Mononuclear cell (primary cell): ENCODE data around the gene EEF1AKMT2. TPM values are rescaled to one million over a fixed set of nuclear protein-coding genes. Genes with fewer than 3 reads are reported as not detected.
"Not testable (repeated sequence)": the region's sequence is repeated elsewhere in the genome, so short reads cannot be mapped to it uniquely, and the experiment has no call there.

ENCODE experiments used
- H3K27me3 ChIP-seq: 2 replicates; pipeline ENCODE4 v1.6.0; 2011; ENCODE audit warnings: low read length, control low read depth; ENCODE audit not compliant: insufficient read depth
- H3K4me1 ChIP-seq: 2 replicates; pipeline ENCODE4 v1.5.1; 2011; ENCODE audit warnings: mild to moderate bottlenecking, low read length, control low read depth; ENCODE audit not compliant: insufficient read depth
- H3K4me3 ChIP-seq: 2 replicates; pipeline ENCODE4 v1.5.1; 2011; ENCODE audit warnings: mild to moderate bottlenecking, low read length, moderate library complexity
- H3K9me3 ChIP-seq: 2 replicates; pipeline ENCODE4 v1.5.1; 2011; ENCODE audit warnings: low read depth, mild to moderate bottlenecking, control low read depth, low read length
- total RNA-seq: library from RNA; depleted of rRNA; stranded (reverse); fragments of >200 nt; gene quantifications from one replicate; pipeline ENCODE4 v1.2.3, GENCODE V29; 2012

Gene EEF1AKMT2
- total RNA-seq, 1 donor = 21.3 TPM

DNA sequence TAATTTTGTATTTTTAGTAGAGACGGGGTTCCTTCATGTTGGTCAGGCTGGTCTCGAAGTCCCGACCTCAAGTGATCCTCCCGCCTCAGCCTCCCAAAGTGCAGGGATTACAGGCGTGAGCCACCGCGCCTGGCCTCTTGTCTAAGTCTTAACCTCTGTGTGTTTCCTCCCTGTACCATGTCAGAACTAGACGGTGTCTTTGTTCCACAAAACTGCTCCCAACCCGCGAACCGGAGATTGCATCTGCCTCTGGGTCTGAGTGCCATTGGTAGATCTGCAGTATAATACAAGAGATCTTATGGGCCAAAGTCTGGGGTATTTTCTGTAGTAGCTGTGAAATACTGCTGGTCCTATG, 1.3 kb upstream of the EEF1AKMT2 start:
- H3K4me1 ChIP-seq = peaks cover 17% of the 10 kb centered on the region
- no peak overlapping the region for H3K4me3 ChIP-seq

DNA sequence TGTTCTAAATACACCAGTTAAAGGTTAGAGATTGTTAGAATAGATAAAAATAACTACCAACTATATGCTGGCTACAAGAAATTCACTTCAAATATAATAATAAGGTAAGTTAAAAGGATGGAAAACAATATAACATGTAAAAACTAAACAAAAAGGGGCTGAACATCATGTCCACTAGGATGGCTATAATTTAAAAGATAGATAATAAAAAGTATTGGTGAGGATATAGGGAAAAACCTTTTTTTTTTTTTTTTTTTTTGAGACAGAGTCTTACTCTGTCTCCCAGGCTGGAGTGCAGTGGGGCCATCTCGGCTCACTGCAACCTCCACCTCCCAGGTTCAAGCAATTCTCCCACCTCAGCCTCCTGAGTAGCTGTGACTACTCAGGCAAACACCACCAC, 8.8 kb downstream of the EEF1AKMT2 start:
- not testable (repeated sequence) for H3K27me3 ChIP-seq, H3K9me3 ChIP-seq, H3K4me1 ChIP-seq, H3K4me3 ChIP-seq

More for the DNA sequence above, 1.3 kb upstream of the EEF1AKMT2 start:
- H3K9me3 ChIP-seq = no peaks in the 10 kb centered on the region
- no peaks in the 10 kb centered on the region for H3K27me3 ChIP-seq

- no peaks in the 10 kb centered on the region for H3K27me3 ChIP-seq
- H3K4me3 ChIP-seq = no peak overlapping the region
- H3K4me1 ChIP-seq = no peaks in the 10 kb centered on the region
- H3K9me3 ChIP-seq = no peaks in the 10 kb centered on the region
These were observed 22.9 kb downstream of the EEF1AKMT2 start for GRCh38 chr10:124768791-124769190.

- H3K9me3 ChIP-seq = no peaks in the 10 kb centered on the region
- H3K4me3 ChIP-seq = no peak overlapping the region
- no peaks in the 10 kb centered on the region for H3K27me3 ChIP-seq
- no peaks in the 10 kb centered on the region for H3K4me1 ChIP-seq
These were observed 26.4 kb downstream of the EEF1AKMT2 start for GRCh38 chr10:124765256-124765655.

DNA sequence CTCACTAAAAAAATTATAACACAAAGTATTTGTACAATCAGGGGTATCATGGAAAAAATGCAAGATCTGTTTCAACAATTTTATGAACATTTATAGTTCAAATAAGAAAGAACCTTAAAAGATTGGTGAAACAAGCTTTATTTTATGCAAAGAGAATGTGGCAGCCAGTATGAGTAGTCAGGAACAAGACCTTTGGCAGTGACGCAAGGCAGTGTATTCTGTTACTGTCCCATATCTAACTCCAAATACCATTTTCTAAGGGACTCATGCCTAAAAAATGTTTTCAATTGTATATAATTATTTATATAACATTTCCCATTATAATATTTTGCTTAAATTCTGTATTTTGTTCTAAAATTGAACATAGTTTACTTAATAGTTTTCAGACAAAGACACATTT, 28.4 kb downstream of the EEF1AKMT2 start:
- no peaks in the 10 kb centered on the region for H3K9me3 ChIP-seq
- H3K27me3 ChIP-seq = no peaks in the 10 kb centered on the region
- no peak overlapping the region for H3K4me3 ChIP-seq
- no peaks in the 10 kb centered on the region for H3K4me1 ChIP-seq

GRCh38 chr10:124762281-124762680, 29.4 kb downstream of the EEF1AKMT2 start:
- Histone ChIP-seq H3K9me3 (no peaks in the 10 kb centered on the region), H3K27me3 (no peaks in the 10 kb centered on the region), H3K4me3 (no peak overlapping the region), H3K4me1 (no peaks in the 10 kb centered on the region)

DNA sequence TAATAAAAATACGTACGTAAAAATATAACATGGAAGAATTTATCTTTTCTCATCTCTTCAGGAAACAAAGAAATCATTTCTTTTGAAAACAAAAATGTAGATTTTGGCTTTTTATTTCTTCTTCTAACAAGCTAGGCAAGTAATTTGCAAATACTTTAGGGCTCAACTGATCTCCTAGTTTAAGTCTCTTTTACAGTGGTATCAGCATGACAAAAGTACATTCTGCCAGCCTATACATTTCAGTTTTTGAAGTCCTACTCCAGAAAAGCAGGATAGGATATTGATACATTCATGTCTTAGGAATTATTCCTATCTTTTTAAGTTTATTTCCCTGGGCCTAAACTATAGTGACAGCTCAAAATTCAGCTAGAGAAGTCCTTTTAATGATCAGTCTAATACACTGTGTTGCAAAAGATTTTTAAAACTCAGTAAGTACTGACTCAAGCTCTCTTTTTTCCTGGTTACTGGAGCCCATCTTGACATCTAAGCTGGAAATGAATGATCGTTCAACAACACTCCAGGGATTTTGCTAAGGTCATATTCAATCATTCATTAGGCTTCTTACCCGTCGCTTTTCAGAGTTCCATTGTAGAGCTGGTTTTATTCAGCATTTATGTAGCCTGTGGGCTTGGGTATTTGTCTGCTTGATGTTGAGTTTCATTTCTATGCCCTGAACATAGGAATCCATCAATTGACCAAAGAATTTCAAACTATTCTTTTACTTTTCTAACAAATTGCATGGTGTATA, 35.4 kb downstream of the EEF1AKMT2 start:
- Histone ChIP-seq H3K4me3 (no peak overlapping the region), H3K4me1 (no peaks in the 10 kb centered on the region), H3K9me3 (no peaks in the 10 kb centered on the region), H3K27me3 (no peaks in the 10 kb centered on the region)

GRCh38 chr10:124755581-124755980, 36.1 kb downstream of the EEF1AKMT2 start:
- no peaks in the 10 kb centered on the region for H3K4me1 ChIP-seq
- H3K4me3 ChIP-seq = no peak overlapping the region
- H3K9me3 ChIP-seq = no peaks in the 10 kb centered on the region
- no peaks in the 10 kb centered on the region for H3K27me3 ChIP-seq

GRCh38 chr10:124754227-124754626, 37.5 kb downstream of the EEF1AKMT2 start:
- Histone ChIP-seq H3K27me3 (no peaks in the 10 kb centered on the region), H3K4me1 (no peaks in the 10 kb centered on the region), H3K9me3 (no peaks in the 10 kb centered on the region), H3K4me3 (no peak overlapping the region)

- Histone ChIP-seq H3K4me3 (no peak overlapping the region), H3K9me3 (no peaks in the 10 kb centered on the region), H3K27me3 (no peaks in the 10 kb centered on the region), H3K4me1 (peaks cover 7% of the 10 kb centered on the region)
These were observed 42.6 kb downstream of the EEF1AKMT2 start for GRCh38 chr10:124748953-124749645.

GRCh38 chr10:124748166-124748565, 43.5 kb downstream of the EEF1AKMT2 start:
- Histone ChIP-seq H3K4me3 (no peak overlapping the region), H3K9me3 (no peaks in the 10 kb centered on the region), H3K4me1 (peaks cover 7% of the 10 kb centered on the region), H3K27me3 (no peaks in the 10 kb centered on the region)

DNA sequence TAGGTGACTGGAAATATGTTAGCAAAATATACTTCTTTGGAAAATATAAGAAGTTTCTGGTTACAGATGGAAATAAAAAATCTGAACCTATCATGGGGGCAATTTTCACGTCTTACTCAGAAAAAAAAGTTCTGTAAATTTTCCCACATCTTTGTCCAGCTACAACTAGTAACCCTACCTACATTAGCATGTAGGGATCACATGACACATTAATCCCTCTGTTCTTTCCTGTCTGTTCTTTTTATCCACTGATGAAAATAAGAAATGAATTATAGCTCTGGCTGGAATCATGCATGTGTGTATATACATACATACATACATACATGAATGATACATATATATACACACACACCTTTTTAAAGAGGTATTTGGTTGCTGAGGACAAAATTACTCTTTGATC, 43.9 kb downstream of the EEF1AKMT2 start:
- no peaks in the 10 kb centered on the region for H3K27me3 ChIP-seq
- H3K4me1 ChIP-seq = peaks cover 8% of the 10 kb centered on the region
- no peaks in the 10 kb centered on the region for H3K9me3 ChIP-seq
- H3K4me3 ChIP-seq = no peak overlapping the region

GRCh38 chr10:124746992-124747391, 44.7 kb downstream of the EEF1AKMT2 start:
- Histone ChIP-seq H3K9me3 (no peaks in the 10 kb centered on the region), H3K4me1 (peaks cover 16% of the 10 kb centered on the region)

DNA sequence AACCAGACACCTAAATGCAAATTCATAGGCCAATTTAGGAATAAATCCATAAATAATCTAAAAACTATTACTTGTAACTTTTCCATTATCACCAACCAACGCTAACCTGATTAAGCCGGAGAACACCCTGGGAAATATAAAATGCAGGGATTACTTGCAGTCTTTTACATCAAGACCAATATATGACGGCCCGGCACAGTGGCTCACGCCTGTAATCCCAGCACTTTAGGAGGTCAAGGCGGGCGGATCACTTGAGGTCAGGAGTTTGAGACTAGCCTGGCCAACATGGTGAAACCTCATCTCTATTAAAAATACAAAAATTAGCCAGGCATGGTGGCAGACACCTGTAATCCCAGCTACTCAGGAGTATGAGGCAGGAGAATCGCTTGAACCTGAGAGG, 45.2 kb downstream of the EEF1AKMT2 start:
- not testable (repeated sequence) for H3K9me3 ChIP-seq, H3K4me3 ChIP-seq, H3K27me3 ChIP-seq
- peaks cover 21% of the 10 kb centered on the region for H3K4me1 ChIP-seq

More at GRCh38 chr10:124746992-124747391, 44.7 kb downstream of the EEF1AKMT2 start:
- H3K27me3 ChIP-seq = no peaks in the 10 kb centered on the region
- no peak overlapping the region for H3K4me3 ChIP-seq

GRCh38 chr10:124745673-124746072, 46.0 kb downstream of the EEF1AKMT2 start:
- Histone ChIP-seq H3K27me3 (no peaks in the 10 kb centered on the region), H3K4me3 (no peak overlapping the region)

GRCh38 chr10:124745252-124745651, 46.4 kb downstream of the EEF1AKMT2 start:
- no peaks in the 10 kb centered on the region for H3K9me3 ChIP-seq
- H3K4me3 ChIP-seq = no peak overlapping the region
- H3K4me1 ChIP-seq = peaks cover 33% of the 10 kb centered on the region
- no peaks in the 10 kb centered on the region for H3K27me3 ChIP-seq

More at GRCh38 chr10:124745673-124746072, 46.0 kb downstream of the EEF1AKMT2 start:
- H3K4me1 ChIP-seq = peaks cover 29% of the 10 kb centered on the region
- H3K9me3 ChIP-seq = no peaks in the 10 kb centered on the region
